GM23248 (cell line): Measurements from ENCODE around the gene TMEM40. TPM values are rescaled to one million over a fixed set of nuclear protein-coding genes. Genes with fewer than 3 reads are reported as not detected.
A peak's percentile ranks its signal among the peaks of the same experiment; 100 is the strongest.
"Not testable (repeated sequence)": the region's sequence is repeated elsewhere in the genome, so short reads cannot be mapped to it uniquely, and the experiment has no call there.

Source experiments
- DNase-seq: peaks from one replicate; pipeline ENCODE4 v3.0.0-alpha.2; 2015
- H2AFZ ChIP-seq: fragments of 200-600 bp; sonication (generic); 2 replicates; pipeline ENCODE4 v1.6.1; 2016; ENCODE audit warnings: antibody characterized with exemption
- H3F3A ChIP-seq: fragments of 200-600 bp; sonication (generic); 2 replicates; pipeline ENCODE4 v1.6.1; 2016; ENCODE audit warnings: mild to moderate bottlenecking, antibody characterized with exemption, mixed run types; ENCODE audit not compliant: insufficient read depth
- H3K27ac ChIP-seq: fragments of 200-600 bp; sonication (generic); 2 replicates; pipeline ENCODE4 v1.5.1; 2016; ENCODE audit warnings: mild to moderate bottlenecking
- H3K27me3 ChIP-seq: fragments of 200-600 bp; sonication (generic); replicated peaks from 2 replicates; pipeline ENCODE4 v1.6.1; 2016; ENCODE audit warnings: mild to moderate bottlenecking; ENCODE audit not compliant: insufficient read depth
- H3K36me3 ChIP-seq: fragments of 200-600 bp; sonication (generic); 2 replicates; pipeline ENCODE4 v1.6.1; 2016; ENCODE audit warnings: low read depth, mild to moderate bottlenecking
- H3K4me1 ChIP-seq: fragments of 200-600 bp; sonication (generic); 2 replicates; pipeline ENCODE4 v1.6.1; 2016; ENCODE audit warnings: mild to moderate bottlenecking; ENCODE audit not compliant: insufficient read depth
- H3K4me2 ChIP-seq: fragments of 200-600 bp; sonication (generic); one replicate; pipeline ENCODE4 v1.6.1; 2016; ENCODE audit warnings: mild to moderate bottlenecking; ENCODE audit not compliant: unreplicated experiment
- H3K4me3 ChIP-seq: fragments of 200-600 bp; sonication (generic); 2 replicates; pipeline ENCODE4 v1.5.1; 2016; ENCODE audit warnings: mild to moderate bottlenecking
- H3K79me2 ChIP-seq: fragments of 200-600 bp; sonication (generic); 2 replicates; pipeline ENCODE4 v1.6.1; 2016; ENCODE audit warnings: mild to moderate bottlenecking; ENCODE audit not compliant: insufficient read depth
- H3K9ac ChIP-seq: fragments of 200-600 bp; sonication (generic); 2 replicates; pipeline ENCODE4 v1.6.1; 2016; ENCODE audit warnings: mild to moderate bottlenecking
- H3K9me2 ChIP-seq: fragments of 200-600 bp; sonication (generic); 2 replicates; pipeline ENCODE4 v1.6.1; 2016; ENCODE audit warnings: mixed run types, mild to moderate bottlenecking, moderate library complexity; ENCODE audit not compliant: insufficient read depth
- H3K9me3 ChIP-seq: fragments of 200-600 bp; sonication (generic); one replicate; pipeline ENCODE4 v1.6.1; 2017; ENCODE audit warnings: low read depth
- H4K20me1 ChIP-seq: fragments of 200-600 bp; sonication (generic); 2 replicates; pipeline ENCODE4 v1.6.0; 2016; ENCODE audit not compliant: insufficient read depth
- EZH2 ChIP-seq: fragments of 200-600 bp; sonication (generic); IDR thresholded peaks from 2 replicates; pipeline ENCODE4 v1.6.1; 2018; ENCODE audit warnings: antibody characterized with exemption, mild to moderate bottlenecking; ENCODE audit not compliant: insufficient read depth, poor library complexity, severe bottlenecking
- EZH2phosphoT487 ChIP-seq: fragments of 200-600 bp; sonication (generic); IDR thresholded peaks from 2 replicates; pipeline ENCODE4 v1.6.1; 2018; ENCODE audit warnings: antibody characterized with exemption, moderate library complexity, mild to moderate bottlenecking, low read depth; ENCODE audit not compliant: insufficient read depth
- WGBS, 2 experiments: methylation state at CpG; one replicate each; pipeline ENCODE4 v1.1.6; 2015 to 2017; ENCODE audit warnings: low lambda C conversion rate in 2 of 2, low coverage in 1 of 2; ENCODE audit errors: missing lambda C conversion rate in 2 of 2; 5-methylcytosine and 5-hydroxymethylcytosine counted together
- in situ Hi-C: fragments of 300-500 bp; cut with MboI; formaldehyde crosslinking; loops from 2 replicates; pipeline ENCODE4 v1.15.0; 2020
- polyA plus RNA-seq: library from polyadenylated mRNA; unstranded; fragments of >200 nt; fragmentation: Nextera tagmentation; extraction: Ambion mirVana; gene quantifications from 2 replicates; pipeline ENCODE4 v1.2.1, GENCODE V29; 2016
- total RNA-seq: library from RNA; depleted of rRNA; stranded (reverse); fragments of >200 nt; shearing (Covaris generic); gene quantifications from 2 replicates; pipeline ENCODE4 v1.2.3, GENCODE V29; 2014

Gene TMEM40
- total and polyA plus RNA-seq, 2 experiments from 2014 or later = not detected

GRCh38 chr3:12725436-12725835, 33.6 kb downstream of the TMEM40 start:
- DNase-seq = no peak
- no peaks in the 10 kb centered on the region for H3K79me2 ChIP-seq
- H3K4me2 ChIP-seq = no peak overlapping the region
- H2AFZ ChIP-seq = no peak overlapping the region
- no peak for TF ChIP-seq EZH2phosphoT487
- TF ChIP-seq EZH2 = no peak
- no peak overlapping the region for H3K4me3 ChIP-seq
- H3K4me1 ChIP-seq = no peaks in the 10 kb centered on the region
- no peak overlapping the region for H3K27ac ChIP-seq
- no peaks in the 10 kb centered on the region for H3K36me3 ChIP-seq
- H3F3A ChIP-seq = no peaks in the 10 kb centered on the region
- H4K20me1 ChIP-seq = no peaks in the 10 kb centered on the region
- WGBS, 2 experiments = 47 to 49% methylated on average over 1 of the region's 1 CpG
- H3K27me3 ChIP-seq = no peaks in the 10 kb centered on the region
- in situ Hi-C loops = no loop called here
- no peak overlapping the region for H3K9ac ChIP-seq
- H3K9me2 ChIP-seq = no peaks in the 10 kb centered on the region
- H3K9me3 ChIP-seq = no peaks in the 10 kb centered on the region

- DNase-seq = peak; percentile 21
- Histone ChIP-seq H3K4me3 (no peak overlapping the region), H3K4me2 (no peak overlapping the region), H2AFZ (no peak overlapping the region), H3K9me3 (no peaks in the 10 kb centered on the region), H3K27me3 (no peaks in the 10 kb centered on the region), H3K4me1 (no peaks in the 10 kb centered on the region), H3K27ac (no peak overlapping the region), H3K36me3 (no peaks in the 10 kb centered on the region), H4K20me1 (no peaks in the 10 kb centered on the region), H3K9me2 (no peaks in the 10 kb centered on the region), H3F3A (no peaks in the 10 kb centered on the region), H3K9ac (no peak overlapping the region), H3K79me2 (no peaks in the 10 kb centered on the region)
- in situ Hi-C loops = no loop called here
- TF ChIP-seq EZH2 = no peak
- no peak for TF ChIP-seq EZH2phosphoT487
- 50 to 54% methylated on average over 4 of the region's 4 CpGs for whole genome bisulfite sequencing, 2 experiments
Measured at GRCh38 chr3:12724794-12725193, 34.3 kb downstream of the TMEM40 start.

- H3F3A ChIP-seq, H3K9me2 ChIP-seq, H3K4me3 ChIP-seq, H3K79me2 ChIP-seq, H3K9ac ChIP-seq, H3K4me2 ChIP-seq, H4K20me1 ChIP-seq, H3K27me3 ChIP-seq, H2AFZ ChIP-seq, H3K27ac ChIP-seq, H3K4me1 ChIP-seq, H3K9me3 ChIP-seq, in situ Hi-C loops, H3K36me3 ChIP-seq: not testable (repeated sequence)
- DNase-seq = peak; percentile 29
Measured at GRCh38 chr3:12723362-12723761, 35.7 kb downstream of the TMEM40 start.

GRCh38 chr3:12722226-12722625, 36.8 kb downstream of the TMEM40 start:
- H3K79me2 ChIP-seq = no peaks in the 10 kb centered on the region
- WGBS, 2 experiments = 72 to 82% methylated on average over 3 of the region's 3 CpGs
- in situ Hi-C loops = no loop called here

More at GRCh38 chr3:12722226-12722625, 36.8 kb downstream of the TMEM40 start:
- no peaks in the 10 kb centered on the region for H3F3A ChIP-seq
- no peaks in the 10 kb centered on the region for H3K36me3 ChIP-seq
- H3K9me2 ChIP-seq = no peaks in the 10 kb centered on the region
- H3K27ac ChIP-seq = no peak overlapping the region
- no peak for DNase-seq
- no peaks in the 10 kb centered on the region for H4K20me1 ChIP-seq
- H3K9me3 ChIP-seq = no peaks in the 10 kb centered on the region
- no peak overlapping the region for H3K4me2 ChIP-seq
- 0 out of 2 replicates have a peak, but pooled peaks cover 3% of the 10 kb centered on the region for H3K27me3 ChIP-seq
- H3K9ac ChIP-seq = no peak overlapping the region
- TF ChIP-seq EZH2 (no peak), EZH2phosphoT487 (no peak)
- H3K4me3 ChIP-seq = no peak overlapping the region
- no peak overlapping the region for H2AFZ ChIP-seq
- H3K4me1 ChIP-seq = no peaks in the 10 kb centered on the region
